ENCODE measurements around the gene BRCA1. TPM values are rescaled to one million over a fixed set of nuclear protein-coding genes. Genes with fewer than 3 reads are reported as not detected.

Gene BRCA1
- total RNA-seq, 1 donor from 2014 or later, result 6.0 TPM

- Mint-ChIP-seq H3K36me3 (ENCODE audit: low read depth, unreplicated experiment) (no peaks in the 10 kb centered on the region), H3K9me3 (ENCODE audit: unreplicated experiment) (no peaks in the 10 kb centered on the region), H3K4me3 (ENCODE audit: unreplicated experiment) (no peak overlapping the region), H3K27ac (ENCODE audit: unreplicated experiment) (no peak overlapping the region), H3K4me1 (ENCODE audit: low read depth, unreplicated experiment) (peaks cover 18% of the 10 kb centered on the region), H3K27me3 (ENCODE audit: low read depth, unreplicated experiment) (peaks cover 2% of the 10 kb centered on the region)
- Histone ChIP-seq H2AFZ (ENCODE audit: low read depth, low read length) (no peak overlapping the region), H3K4me1 (ENCODE audit: insufficient read depth, low read length) (no peaks in the 10 kb centered on the region), H3K79me2 (ENCODE audit: insufficient read depth, low read length) (no peaks in the 10 kb centered on the region), H4K20me1 (ENCODE audit: insufficient read depth, low read length) (no peaks in the 10 kb centered on the region), H3K9ac (ENCODE audit: low read length) (no peak overlapping the region), H3K27ac (ENCODE audit: low read depth, low read length) (no peak overlapping the region), H3K36me3 (ENCODE audit: insufficient read depth, low read length) (no peaks in the 10 kb centered on the region), H3K9me3 (ENCODE audit: insufficient read depth, low read depth, low read length) (no peaks in the 10 kb centered on the region), H3K4me2 (ENCODE audit: low read length) (no peak overlapping the region), H3K4me3 (ENCODE audit: insufficient read depth, low read depth, low read length) (no peak overlapping the region), H3K27me3 (ENCODE audit: insufficient read depth, low read length) (no peaks in the 10 kb centered on the region)
- TF ChIP-seq CTCF (IDR thresholded peaks at IDR 0.05; ENCODE audit: insufficient read depth, low read depth, low read length) (no peak), EZH2 (IDR thresholded peaks at IDR 0.05; ENCODE audit: insufficient read depth, low read length) (no peak)
- no peak for DNase-seq (ENCODE audit: low read depth)
- FAIRE-seq, result no peak
Measured at GRCh38 chr17:43034894-43035293, 90.3 kb downstream of the BRCA1 start.

- no peak overlapping the region for H3K4me3 ChIP-seq (ENCODE audit: insufficient read depth, low read depth, low read length)
- no peaks in the 10 kb centered on the region for H3K79me2 ChIP-seq (ENCODE audit: insufficient read depth, low read length)
- Mint-ChIP-seq H3K27ac (ENCODE audit: unreplicated experiment) (no peak overlapping the region), H3K4me3 (ENCODE audit: unreplicated experiment) (no peak overlapping the region), H3K27me3 (ENCODE audit: low read depth, unreplicated experiment) (peaks cover under 1% of the 10 kb centered on the region), H3K9me3 (ENCODE audit: unreplicated experiment) (no peaks in the 10 kb centered on the region), H3K4me1 (ENCODE audit: low read depth, unreplicated experiment) (peaks cover 18% of the 10 kb centered on the region), H3K36me3 (ENCODE audit: low read depth, unreplicated experiment) (no peaks in the 10 kb centered on the region)
- H3K4me1 ChIP-seq (ENCODE audit: insufficient read depth, low read length), result no peaks in the 10 kb centered on the region
- no peaks in the 10 kb centered on the region for H3K36me3 ChIP-seq (ENCODE audit: insufficient read depth, low read length)
- no peak for FAIRE-seq
- H3K27ac ChIP-seq (ENCODE audit: low read depth, low read length), result no peak overlapping the region
- H3K4me2 ChIP-seq (ENCODE audit: low read length), result peak overlapping the region; percentile 20
- TF ChIP-seq CTCF (IDR thresholded peaks at IDR 0.05; ENCODE audit: insufficient read depth, low read depth, low read length), result no peak
- no peak for TF ChIP-seq EZH2 (IDR thresholded peaks at IDR 0.05; ENCODE audit: insufficient read depth, low read length)
- no peaks in the 10 kb centered on the region for H3K9me3 ChIP-seq (ENCODE audit: insufficient read depth, low read depth, low read length)
- H3K9ac ChIP-seq (ENCODE audit: low read length), result no peak overlapping the region
- H3K27me3 ChIP-seq (ENCODE audit: insufficient read depth, low read length), result no peaks in the 10 kb centered on the region
- peak overlapping the region; percentile 69 for H2AFZ ChIP-seq (ENCODE audit: low read depth, low read length)
- no peak for DNase-seq (ENCODE audit: low read depth)
- no peaks in the 10 kb centered on the region for H4K20me1 ChIP-seq (ENCODE audit: insufficient read depth, low read length)
Measured at GRCh38 chr17:43033948-43034881, 90.9 kb downstream of the BRCA1 start.

GRCh38 chr17:43031666-43032065, 93.5 kb downstream of the BRCA1 start:
- DNase-seq (ENCODE audit: low read depth), result no peak
- Histone ChIP-seq H3K4me3 (ENCODE audit: insufficient read depth, low read depth, low read length) (no peak overlapping the region), H2AFZ (ENCODE audit: low read depth, low read length) (no peak overlapping the region), H3K79me2 (ENCODE audit: insufficient read depth, low read length) (no peaks in the 10 kb centered on the region), H3K36me3 (ENCODE audit: insufficient read depth, low read length) (no peaks in the 10 kb centered on the region), H3K4me1 (ENCODE audit: insufficient read depth, low read length) (no peaks in the 10 kb centered on the region), H3K4me2 (ENCODE audit: low read length) (no peak overlapping the region), H3K27ac (ENCODE audit: low read depth, low read length) (no peak overlapping the region), H3K27me3 (ENCODE audit: insufficient read depth, low read length) (no peaks in the 10 kb centered on the region), H3K9me3 (ENCODE audit: insufficient read depth, low read depth, low read length) (no peaks in the 10 kb centered on the region), H4K20me1 (ENCODE audit: insufficient read depth, low read length) (no peaks in the 10 kb centered on the region), H3K9ac (ENCODE audit: low read length) (no peak overlapping the region)
- H3K36me3 Mint-ChIP-seq (ENCODE audit: low read depth, unreplicated experiment), result no peaks in the 10 kb centered on the region
- no peak overlapping the region for H3K4me3 Mint-ChIP-seq (ENCODE audit: unreplicated experiment)
- TF ChIP-seq CTCF (IDR thresholded peaks at IDR 0.05; ENCODE audit: insufficient read depth, low read depth, low read length), result no peak
- H3K27me3 Mint-ChIP-seq (ENCODE audit: low read depth, unreplicated experiment), result peaks cover 6% of the 10 kb centered on the region
- peaks cover 18% of the 10 kb centered on the region for H3K4me1 Mint-ChIP-seq (ENCODE audit: low read depth, unreplicated experiment)
- no peaks in the 10 kb centered on the region for H3K9me3 Mint-ChIP-seq (ENCODE audit: unreplicated experiment)
- H3K27ac Mint-ChIP-seq (ENCODE audit: unreplicated experiment), result no peak overlapping the region
- no peak for FAIRE-seq

Measured in astrocyte (in vitro differentiated cells and primary cell).